Fibroblast of lung (primary cell): Measurements from ENCODE around the gene BABAM2.

ENCODE experiments used
- EZH2 ChIP-seq: IDR thresholded peaks from 2 replicates; pipeline ENCODE4 v1.5.1; 2012; ENCODE audit warnings: low read length, control low read depth, mild to moderate bottlenecking; ENCODE audit errors: missing control alignments
- TF ChIP-seq, protein P1 (sequence below), 2 donors: IDR thresholded peaks in 1 of 2; conservative IDR thresholded peaks in 1 of 2; 1 replicate in 1 of 2; 2 replicates in 1 of 2; pipeline ENCODE4 v1.5.1; 2011 to 2012; ENCODE audit warnings: low read length in 2 of 2, control low read depth in 1 of 2, inconsistent platforms in 1 of 2, low read depth in 1 of 2, mild to moderate bottlenecking in 1 of 2

DNA sequence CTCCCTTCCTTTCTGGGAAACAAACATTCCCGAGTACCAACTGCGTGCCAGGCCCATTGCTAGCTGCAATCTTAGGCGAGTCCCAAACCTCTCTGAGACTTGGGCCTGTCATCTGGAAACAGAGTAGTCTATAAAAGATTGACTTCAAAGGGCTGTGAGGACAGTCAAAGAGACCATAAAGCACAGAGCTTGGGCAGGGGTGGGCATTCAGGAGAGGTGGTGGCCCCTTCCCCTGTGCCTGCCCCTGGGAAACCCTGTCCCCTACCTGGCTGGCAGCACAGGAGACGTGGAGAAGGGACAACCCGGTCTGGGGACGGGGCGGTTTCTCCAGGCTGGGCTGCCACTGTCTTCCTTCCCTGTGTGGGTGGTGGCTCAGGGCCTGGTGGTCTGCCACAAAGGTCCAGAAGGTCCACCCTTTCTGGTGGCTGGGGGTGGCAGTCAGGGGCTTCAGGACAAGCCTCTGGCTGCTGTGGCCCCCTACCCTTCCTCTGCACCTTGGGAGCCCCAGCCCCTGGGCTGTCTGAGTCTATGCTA, 468.2 kb downstream of the BABAM2 start:
- TF ChIP-seq EZH2 = no peak
- TF ChIP-seq, protein P1, sequence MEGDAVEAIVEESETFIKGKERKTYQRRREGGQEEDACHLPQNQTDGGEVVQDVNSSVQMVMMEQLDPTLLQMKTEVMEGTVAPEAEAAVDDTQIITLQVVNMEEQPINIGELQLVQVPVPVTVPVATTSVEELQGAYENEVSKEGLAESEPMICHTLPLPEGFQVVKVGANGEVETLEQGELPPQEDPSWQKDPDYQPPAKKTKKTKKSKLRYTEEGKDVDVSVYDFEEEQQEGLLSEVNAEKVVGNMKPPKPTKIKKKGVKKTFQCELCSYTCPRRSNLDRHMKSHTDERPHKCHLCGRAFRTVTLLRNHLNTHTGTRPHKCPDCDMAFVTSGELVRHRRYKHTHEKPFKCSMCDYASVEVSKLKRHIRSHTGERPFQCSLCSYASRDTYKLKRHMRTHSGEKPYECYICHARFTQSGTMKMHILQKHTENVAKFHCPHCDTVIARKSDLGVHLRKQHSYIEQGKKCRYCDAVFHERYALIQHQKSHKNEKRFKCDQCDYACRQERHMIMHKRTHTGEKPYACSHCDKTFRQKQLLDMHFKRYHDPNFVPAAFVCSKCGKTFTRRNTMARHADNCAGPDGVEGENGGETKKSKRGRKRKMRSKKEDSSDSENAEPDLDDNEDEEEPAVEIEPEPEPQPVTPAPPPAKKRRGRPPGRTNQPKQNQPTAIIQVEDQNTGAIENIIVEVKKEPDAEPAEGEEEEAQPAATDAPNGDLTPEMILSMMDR (conservative IDR thresholded peaks at IDR 0.05 in 1 of 2, IDR thresholded peaks at IDR 0.05 in 1 of 2; ENCODE audit: low read depth in 1 of 2, low read length in 2 of 2) = no peak
